Hematopoietic multipotent progenitor cell treated with erythropoietin and hydrocortisone succinate and interleukin-3 and kit ligand, for 6 days (in vitro differentiated cells): ENCODE measurements around the gene TUBA1C.
"Not testable (repeated sequence)": the region's sequence is repeated elsewhere in the genome, so short reads cannot be mapped to it uniquely, and the experiment has no call there.

Experiments used
- DNase-seq: peaks from one replicate; pipeline ENCODE4 v3.0.0-alpha.2; 2015

TUBA1C gene

DNA sequence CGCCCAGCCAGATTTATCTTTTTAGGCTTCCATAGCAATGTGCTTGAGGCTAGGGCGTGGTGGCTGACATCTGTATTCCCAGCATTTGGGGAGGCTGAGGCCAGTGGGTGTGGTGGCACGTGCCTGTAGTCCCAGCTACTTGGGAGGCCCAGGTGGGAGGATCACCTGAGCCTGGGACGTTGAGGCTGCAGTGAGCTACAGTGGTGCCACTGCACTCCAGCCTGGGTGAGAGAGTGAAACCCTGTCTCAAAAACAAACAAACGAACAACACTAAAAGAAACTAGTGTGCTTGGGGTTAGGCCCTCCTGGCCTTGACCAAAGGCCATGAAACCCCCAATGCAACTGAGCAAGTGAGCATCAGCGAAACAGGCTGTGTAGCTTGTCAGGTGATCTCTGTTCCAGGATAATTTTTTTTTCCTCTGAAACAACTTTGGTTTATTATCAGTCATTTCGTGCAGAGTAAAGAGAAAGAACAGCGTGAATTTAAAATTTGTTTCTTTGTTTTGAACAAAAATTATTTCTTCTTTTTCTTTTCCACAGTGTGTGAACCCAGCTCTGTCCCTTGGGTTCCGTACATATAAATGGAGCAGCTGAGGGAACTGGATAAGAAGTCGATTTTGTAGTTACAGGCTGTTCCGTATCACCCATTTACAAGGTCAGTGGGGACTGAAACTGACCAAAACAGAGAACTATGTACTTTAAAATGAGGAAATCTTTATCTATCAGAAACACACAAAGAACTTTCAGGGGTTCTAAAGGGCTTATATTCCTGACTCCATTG is 8.8 kb upstream of the TUBA1C start:
- DNase-seq, result no peak

GRCh38 chr12:49257508-49258184 is 7.2 kb upstream of the TUBA1C start:
- not testable (repeated sequence) for DNase-seq

- no peak for DNase-seq
Measured at GRCh38 chr12:49259452-49259851, 5.4 kb upstream of the TUBA1C start.

DNA sequence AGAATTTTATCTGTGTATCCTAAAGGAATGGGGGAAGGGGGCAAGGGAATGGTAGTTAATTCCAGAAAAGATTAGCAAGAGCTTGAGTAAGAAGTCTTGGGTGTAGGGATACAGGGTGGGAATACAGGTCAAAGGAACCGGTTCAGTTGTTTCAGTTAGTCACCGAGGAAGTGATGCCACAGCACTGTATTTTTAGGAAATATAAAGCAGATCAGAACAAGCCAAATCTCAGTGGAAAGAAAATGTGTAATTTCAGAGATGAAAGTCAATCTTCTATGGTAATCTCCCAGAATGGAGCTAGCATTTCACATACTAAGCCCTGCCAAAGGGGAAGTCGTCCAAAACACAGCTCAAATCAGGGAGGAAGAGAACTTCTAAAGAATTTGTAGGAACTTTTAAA is 4.7 kb upstream of the TUBA1C start:
- DNase-seq, result no peak

- no peak for DNase-seq
Measured at GRCh38 chr12:49260571-49261363, 4.1 kb upstream of the TUBA1C start.

- no peak for DNase-seq
Measured at GRCh38 chr12:49261721-49262120, 3.2 kb upstream of the TUBA1C start.

GRCh38 chr12:49263400-49263763 is 1.5 kb upstream of the TUBA1C start:
- DNase-seq, result no peak

DNA sequence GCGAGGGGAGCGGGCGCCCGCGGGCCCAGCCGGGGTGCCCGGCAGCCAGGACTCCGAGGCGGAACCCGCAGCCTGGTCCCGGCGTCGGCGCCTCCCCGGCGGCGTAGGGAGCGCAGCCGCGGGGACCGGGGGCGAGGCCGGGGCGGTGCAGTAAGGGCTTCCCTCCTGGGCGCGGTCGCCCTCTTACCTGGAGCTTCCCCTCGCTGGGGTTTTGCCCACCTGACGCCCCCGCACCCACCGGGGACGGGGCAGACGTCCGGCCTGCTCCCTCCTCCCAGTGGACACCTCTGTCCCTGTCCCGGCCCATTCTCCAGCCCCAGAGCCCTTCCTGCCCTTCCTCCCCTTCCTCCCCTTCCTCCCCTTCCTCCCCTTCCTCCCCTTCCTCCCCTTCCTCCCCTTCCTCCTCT is 413 bp upstream of the TUBA1C start:
- DNase-seq, result peak; percentile 58

DNA sequence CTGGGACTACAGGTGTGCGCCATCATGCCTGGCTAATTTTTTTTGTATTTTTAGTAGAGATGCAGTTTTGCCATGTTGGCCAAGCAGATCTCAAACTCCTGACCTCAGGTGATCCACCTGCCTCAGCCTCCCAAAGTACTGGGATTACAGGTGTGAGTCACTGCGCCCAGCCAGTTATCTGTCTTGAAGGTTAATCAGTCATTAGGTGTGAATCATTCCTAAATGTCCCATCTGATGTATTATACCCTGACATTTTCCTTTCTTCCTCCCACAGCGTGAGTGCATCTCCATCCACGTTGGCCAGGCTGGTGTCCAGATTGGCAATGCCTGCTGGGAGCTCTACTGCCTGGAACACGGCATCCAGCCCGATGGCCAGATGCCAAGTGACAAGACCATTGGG is 4.3 kb downstream of the TUBA1C start:
- DNase-seq, result not testable (repeated sequence)

DNA sequence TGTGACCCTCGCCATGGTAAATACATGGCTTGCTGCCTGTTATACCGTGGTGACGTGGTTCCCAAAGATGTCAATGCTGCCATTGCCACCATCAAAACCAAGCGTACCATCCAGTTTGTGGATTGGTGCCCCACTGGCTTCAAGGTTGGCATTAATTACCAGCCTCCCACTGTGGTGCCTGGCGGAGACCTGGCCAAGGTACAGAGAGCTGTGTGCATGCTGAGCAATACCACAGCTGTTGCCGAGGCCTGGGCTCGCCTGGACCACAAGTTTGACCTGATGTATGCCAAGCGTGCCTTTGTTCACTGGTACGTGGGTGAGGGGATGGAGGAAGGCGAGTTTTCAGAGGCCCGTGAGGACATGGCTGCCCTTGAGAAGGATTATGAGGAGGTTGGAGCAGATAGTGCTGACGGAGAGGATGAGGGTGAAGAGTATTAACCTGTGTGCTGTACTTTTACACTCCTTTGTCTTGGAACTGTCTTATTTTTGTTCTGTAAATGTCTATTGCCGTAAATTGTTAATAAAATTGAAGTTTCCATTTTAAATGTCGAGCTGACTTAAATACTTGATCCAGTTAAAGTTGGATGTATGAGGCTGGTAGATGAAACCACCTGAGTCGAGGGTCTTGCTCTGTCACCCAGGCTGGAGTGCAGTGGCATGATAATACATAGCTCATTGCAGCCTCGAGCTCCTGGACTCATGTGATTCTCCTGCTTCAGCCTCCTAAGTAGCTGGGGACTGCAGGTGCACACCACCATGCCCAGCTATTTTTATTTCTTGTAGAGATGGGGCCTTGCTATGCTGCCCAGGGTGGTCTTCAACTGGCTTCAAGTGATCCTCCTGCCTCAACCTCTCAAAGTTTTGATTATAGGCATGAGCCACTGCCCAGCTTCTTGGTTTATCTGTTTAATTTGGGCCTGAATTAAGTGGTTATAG is 8.2 kb downstream of the TUBA1C start:
- no peak for DNase-seq

DNA sequence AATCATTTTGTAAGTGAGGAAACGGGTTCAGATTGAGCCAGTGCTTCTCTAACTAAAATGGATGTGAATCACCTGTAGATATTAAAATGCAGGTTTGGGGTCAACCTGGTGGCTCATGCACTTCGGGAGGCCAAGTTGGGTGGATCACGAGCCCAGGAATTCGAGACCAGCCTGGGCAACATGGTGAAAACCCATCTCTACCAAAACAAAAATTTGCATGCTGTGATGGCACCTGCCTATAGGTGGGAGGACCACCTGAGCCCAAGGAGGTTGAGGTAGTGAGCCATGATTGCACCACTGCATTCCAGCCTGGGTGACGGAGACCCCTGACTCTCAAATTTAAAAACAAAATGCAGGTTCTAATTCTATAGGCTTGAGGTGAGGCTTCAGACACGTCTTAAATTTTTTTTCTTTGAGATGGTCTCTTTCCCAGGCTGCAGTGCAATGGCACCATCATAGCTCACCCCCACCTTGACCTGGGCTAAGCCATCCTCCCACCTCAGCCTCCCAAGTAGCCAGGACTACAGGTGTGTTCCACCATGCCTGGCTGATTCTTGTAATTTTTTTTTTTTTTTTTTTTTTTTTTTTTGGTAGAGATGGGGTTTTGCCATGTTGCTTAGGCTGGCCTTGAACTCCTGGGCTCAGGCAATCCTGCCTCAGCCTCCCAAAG is 9.0 kb downstream of the TUBA1C start:
- no peak for DNase-seq

DNA sequence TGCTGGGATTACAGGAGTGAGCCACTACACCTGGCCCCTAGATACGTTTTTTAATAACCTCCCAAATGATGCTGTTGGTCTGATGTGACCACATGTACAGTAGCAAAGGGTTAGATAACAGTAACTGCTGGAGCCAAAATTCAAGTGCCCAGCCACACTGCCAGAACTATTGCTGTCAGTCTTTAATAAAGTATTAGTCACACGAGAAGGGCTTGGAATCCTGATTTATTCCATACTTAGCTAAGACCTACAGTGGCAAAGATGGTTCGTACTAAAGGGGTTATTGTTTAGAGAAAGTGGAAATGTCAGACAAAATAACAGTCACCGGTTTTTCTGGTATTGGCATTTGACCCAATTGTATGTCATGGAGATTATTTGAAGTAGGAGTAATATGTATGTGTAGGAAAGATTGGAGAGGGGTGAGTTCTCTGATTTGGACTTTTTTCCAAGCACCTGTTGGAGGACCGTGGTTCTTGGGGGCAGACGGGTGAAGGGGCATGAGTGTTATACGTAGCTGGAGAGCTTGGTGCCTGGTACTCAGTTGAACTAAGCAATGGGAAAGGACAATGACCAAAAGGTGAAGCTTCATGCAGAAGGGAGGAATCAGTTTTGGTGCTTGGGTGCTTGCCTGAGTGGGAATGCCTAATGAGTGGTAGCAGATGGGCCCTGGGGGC is 9.7 kb downstream of the TUBA1C start:
- peak; percentile 29 for DNase-seq

GRCh38 chr12:49276304-49277290 is 11.7 kb downstream of the TUBA1C start:
- DNase-seq, result no peak

GRCh38 chr12:49277466-49277865 is 12.6 kb downstream of the TUBA1C start:
- DNase-seq, result no peak

DNA sequence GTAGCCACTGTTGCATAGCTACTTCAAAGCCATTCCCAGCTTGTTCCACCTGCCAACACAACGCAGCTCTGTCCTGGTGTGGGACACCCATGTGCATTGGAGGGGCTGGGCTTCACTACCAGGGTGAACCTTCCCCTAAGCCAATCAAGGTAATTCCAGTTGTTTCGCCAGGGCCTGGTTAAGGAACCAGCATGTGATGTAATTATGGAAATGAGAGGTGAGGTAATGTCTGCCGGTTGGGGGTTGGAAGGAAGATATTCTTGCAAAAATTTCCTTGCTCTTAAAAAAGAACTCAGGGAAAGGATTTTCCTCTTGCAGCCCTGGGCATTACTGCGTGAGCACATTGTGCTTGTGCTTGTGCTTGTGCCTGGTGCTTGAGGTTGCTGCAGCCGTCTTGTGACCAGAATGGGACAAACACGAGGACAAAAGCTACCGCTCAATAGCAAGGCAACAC is 14.9 kb downstream of the TUBA1C start:
- no peak for DNase-seq

- DNase-seq, result not testable (repeated sequence)
Measured at GRCh38 chr12:49280545-49280944, 15.7 kb downstream of the TUBA1C start.

DNA sequence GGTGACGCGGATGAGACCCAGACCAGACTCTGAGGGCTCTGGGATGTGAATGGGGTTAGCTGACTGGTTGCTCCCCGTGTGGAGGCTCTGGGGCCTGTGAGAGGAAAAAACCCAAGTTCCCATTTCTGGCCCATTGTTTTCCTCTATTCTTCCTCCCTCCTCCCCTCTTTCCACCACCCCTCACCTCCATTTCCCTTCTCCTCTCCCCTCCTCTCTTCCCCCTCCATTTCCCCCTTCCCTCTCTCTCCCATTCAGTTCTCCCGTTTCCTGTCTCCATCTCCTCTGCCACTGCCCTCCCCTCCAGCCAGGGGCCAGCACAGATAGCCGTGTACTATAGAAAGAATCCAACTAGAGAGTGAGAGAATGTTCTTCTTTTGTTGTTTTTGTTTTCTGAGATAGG is 17.4 kb downstream of the TUBA1C start:
- no peak for DNase-seq

GRCh38 chr12:49282740-49283375 is 18.0 kb downstream of the TUBA1C start:
- not testable (repeated sequence) for DNase-seq
